ENCODE data around the gene RPL5.

- TF ChIP-seq CTCF (IDR thresholded peaks at IDR 0.05): no peak
- no peak for TF ChIP-seq POLR2AphosphoS5 (IDR thresholded peaks at IDR 0.05)
- TF ChIP-seq POLR2A (IDR thresholded peaks at IDR 0.05): no peak
- TF ChIP-seq EP300 (IDR thresholded peaks at IDR 0.05): no peak
Measured at GRCh38 chr1:92838519-92838918, 6.7 kb downstream of the RPL5 start.

Data from gastroesophageal sphincter (tissue), 3 donors.